ENCODE data around the gene HOXA3.

HOXA3 gene

DNA sequence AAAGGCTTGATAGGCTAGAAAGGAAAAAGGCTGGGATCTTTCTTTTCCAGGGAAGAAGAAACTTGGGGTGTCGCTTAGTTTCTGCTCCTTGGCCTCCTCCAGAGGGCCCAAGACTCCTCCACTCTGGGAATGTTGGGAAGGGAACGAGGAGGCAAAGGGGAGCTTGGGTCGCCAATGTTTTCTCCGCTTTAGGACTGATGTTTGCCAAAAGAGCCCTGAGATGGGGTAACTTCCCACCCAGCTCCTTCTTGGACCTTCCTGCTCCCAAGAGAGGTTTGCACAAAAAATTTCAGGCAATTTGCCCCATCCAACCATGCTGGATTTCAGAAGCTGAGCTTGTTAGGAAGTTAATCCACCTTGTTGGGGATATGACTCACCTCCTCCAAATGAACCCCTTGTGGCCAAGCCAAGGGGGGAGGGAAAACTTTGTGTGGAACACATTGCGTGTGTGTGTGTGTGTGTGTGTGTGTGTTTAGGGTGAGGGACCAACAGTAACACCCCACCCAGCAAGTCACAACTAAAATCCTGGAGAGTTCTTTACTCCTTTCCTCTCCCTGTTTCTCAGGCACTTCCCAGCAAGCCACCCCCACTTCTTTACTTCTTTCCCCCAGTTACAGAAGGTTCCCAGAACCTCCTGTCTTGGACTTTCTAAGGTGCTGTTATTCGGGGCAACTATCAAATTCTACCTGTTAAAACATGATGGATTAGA is 41.2 kb downstream of the HOXA3 start:
- H3K27ac ChIP-seq (ENCODE audit: low read depth, low read length): no peak overlapping the region
- no peak overlapping the region for H2AFZ ChIP-seq (ENCODE audit: low read length, unreplicated experiment)
- H3K79me2 ChIP-seq (ENCODE audit: control insufficient read depth, insufficient read depth, low read length, unreplicated experiment): no peaks in the 10 kb centered on the region
- H3K4me1 ChIP-seq (ENCODE audit: control insufficient read depth, insufficient read depth, low read length, unreplicated experiment): no peaks in the 10 kb centered on the region
- peaks cover 96% of the 10 kb centered on the region for H3K27me3 ChIP-seq (ENCODE audit: insufficient read depth, low read length)
- H3K4me3 ChIP-seq (ENCODE audit: low read depth, low read length): no peak overlapping the region
- H3K36me3 ChIP-seq (ENCODE audit: insufficient read depth, low read length): no peaks in the 10 kb centered on the region

DNA sequence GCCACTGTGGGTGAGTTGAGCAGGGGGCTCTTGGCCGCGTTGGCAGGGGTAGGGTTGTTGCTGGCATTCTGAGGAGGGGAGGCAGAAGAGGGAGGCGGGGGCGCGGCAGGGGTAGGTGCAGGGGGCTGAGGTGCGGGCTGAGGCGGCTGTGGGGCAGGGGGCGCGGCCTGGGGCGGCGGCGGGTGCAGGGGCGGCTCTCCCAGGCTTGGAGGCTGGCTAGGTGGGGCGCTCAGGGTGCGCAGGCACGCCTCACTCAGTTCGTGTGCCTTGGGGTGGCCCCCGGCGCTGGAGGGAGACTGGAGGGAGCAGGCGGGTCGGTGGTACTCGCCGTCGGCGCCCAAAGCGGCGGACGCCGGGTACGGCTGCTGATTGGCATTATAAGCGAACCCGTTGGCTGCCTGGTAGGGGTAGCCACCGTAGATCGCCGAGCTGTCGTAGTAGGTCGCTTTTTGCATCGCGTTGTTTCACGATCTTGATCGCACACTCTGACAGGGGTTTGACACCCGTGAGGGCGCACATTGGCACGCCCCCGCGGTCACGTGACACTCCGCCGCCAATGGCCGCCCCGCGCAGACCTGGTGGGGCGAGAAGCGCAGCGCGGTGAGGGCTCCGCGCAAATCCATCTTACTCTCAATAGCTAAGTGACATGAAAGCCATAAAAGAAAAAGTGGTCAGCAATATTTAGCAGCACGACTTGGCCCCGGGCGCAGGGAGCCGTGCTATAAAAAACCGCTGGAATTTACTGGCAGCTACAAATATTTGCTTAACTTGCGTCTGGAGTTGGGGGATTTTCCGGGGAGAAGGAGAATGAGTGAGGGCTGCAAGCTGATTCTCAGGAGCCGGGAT is 42.0 kb downstream of the HOXA3 start:
- Histone ChIP-seq H3K4me3 (ENCODE audit: low read depth, low read length) (peak overlapping the region; percentile 21; the same call in 1 of the 2 replicates), H3K27me3 (ENCODE audit: insufficient read depth, low read length) (peaks cover 96% of the 10 kb centered on the region), H2AFZ (ENCODE audit: low read length, unreplicated experiment) (no peak overlapping the region), H3K27ac (ENCODE audit: low read depth, low read length) (no peak overlapping the region), H3K79me2 (ENCODE audit: control insufficient read depth, insufficient read depth, low read length, unreplicated experiment) (no peaks in the 10 kb centered on the region), H3K4me1 (ENCODE audit: control insufficient read depth, insufficient read depth, low read length, unreplicated experiment) (no peaks in the 10 kb centered on the region), H3K36me3 (ENCODE audit: insufficient read depth, low read length) (no peaks in the 10 kb centered on the region)

DNA sequence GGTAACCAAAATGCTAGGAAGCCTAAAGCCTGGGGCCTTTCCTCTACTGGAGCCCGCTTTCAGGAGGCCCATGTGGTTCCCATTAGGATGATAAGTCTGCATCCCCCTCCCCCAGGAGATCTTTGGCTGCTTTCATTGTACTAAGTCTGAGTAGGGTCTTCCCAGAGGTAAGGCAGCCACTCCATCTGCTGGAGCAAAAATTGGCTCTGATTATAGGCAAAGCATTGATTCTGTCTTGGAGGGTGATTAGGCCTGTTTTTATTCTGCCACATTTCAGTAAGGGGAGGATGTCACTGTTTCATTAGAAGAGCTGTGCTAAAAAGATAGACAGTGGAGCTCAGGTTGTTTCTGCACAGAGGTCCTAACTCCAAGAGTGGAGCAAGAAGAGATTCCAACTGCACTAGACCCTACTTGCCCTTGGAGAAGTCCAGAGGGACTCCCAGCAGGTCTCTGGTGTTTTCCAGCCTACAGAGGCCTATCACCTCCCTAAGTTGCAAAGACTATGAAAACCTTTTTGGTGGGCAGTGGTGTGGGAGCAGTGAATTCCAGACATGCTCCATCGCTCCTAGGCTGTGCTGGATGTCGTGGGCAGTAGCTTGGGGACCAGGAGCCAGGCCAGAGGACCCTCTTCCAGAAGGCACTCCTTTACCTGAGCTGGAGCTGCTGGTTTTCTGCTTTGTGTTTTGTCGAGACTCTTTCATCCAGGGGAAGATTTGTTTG is 42.8 kb downstream of the HOXA3 start:
- H3K27ac ChIP-seq (ENCODE audit: low read depth, low read length): no peak overlapping the region

DNA sequence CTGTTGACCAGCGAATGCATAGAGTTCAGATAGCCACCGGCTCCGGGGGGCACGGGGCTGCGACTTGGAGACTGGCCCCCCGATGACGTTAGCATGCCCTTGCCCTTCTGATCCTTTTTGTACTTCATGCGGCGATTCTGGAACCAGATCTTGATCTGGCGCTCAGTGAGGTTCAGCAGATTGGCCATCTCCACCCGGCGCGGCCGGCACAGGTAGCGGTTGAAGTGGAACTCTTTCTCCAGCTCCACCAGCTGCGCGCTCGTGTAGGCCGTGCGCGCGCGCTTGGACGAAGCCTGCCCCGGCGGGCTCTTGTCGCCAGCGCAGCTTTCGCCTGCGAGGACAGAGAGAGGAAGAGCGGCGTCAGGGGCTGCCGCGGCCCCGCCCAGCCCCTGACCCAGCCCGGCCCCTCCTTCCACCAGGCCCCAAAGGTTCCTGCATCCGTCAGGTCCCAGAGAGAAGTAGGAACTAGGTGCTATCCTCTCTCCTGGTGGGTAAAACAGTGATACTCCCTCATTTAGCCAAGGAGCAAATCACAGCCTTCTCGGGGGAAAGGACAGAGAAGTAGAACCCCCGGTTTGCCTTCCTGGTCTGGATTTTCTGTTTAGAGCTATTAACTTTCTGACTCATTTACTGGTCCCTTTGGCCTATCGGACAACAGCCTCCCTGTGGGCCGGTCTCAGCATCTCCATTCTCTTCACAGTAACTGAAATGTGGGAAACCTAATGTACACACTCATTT is 43.8 kb downstream of the HOXA3 start:
- peaks cover 100% of the 10 kb centered on the region for H3K27me3 ChIP-seq (ENCODE audit: insufficient read depth, low read length)
- no peak overlapping the region for H3K4me3 ChIP-seq (ENCODE audit: low read depth, low read length)
- no peaks in the 10 kb centered on the region for H3K79me2 ChIP-seq (ENCODE audit: control insufficient read depth, insufficient read depth, low read length, unreplicated experiment)

More for the DNA sequence above, 42.8 kb downstream of the HOXA3 start:
- H3K27me3 ChIP-seq (ENCODE audit: insufficient read depth, low read length): peaks cover 96% of the 10 kb centered on the region
- H3K36me3 ChIP-seq (ENCODE audit: insufficient read depth, low read length): no peaks in the 10 kb centered on the region
- H3K4me3 ChIP-seq (ENCODE audit: low read depth, low read length): no peak overlapping the region
- no peak overlapping the region for H2AFZ ChIP-seq (ENCODE audit: low read length, unreplicated experiment)
- no peaks in the 10 kb centered on the region for H3K4me1 ChIP-seq (ENCODE audit: control insufficient read depth, insufficient read depth, low read length, unreplicated experiment)
- H3K79me2 ChIP-seq (ENCODE audit: control insufficient read depth, insufficient read depth, low read length, unreplicated experiment): no peaks in the 10 kb centered on the region

DNA sequence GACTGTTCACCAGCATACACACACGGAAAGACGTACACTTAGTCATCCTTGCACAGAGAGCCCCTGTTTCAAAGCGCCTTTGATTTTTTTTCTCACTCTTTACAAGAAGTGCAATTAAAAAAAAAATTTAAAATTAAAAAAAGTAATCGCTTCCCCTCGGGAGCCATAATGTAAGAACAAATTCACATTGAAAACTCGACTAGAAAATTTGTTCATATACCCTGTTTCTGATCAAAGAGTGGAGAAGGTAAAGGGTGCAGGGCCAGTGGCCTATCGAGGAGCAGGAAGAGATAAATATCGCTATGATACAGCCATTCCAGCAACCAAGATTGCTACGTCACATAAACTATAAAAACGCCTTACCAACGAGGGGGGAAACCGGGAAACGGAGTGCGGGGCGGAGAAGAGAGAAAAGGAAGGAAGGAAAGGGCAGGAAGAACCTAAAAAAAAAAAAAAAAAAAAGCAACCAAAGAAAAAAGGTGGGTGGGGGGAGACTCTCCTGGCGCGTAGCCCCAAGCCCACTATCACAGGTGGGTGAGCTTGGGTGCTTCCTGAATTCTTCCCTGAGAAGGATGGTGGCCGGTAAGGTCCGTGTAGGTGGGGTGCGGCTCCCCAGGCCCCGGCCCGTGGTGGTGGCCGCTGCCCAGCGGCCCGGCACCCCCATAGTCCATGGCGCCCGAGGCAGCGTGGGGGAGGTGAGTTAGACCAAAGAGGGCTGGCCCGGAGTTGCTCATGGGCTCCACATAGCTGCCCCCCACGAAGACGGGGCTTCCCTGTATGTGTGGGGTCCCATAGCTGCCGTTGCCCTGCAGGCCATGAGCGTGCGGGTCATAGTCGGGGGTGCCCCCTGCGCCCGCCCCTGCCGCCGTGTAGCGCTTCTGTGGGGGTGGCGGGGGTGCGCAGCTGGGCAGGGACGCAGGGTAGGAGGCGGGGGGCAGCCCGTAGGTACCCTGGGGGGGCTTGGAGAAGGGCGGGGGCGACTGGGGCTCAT is 44.7 kb downstream of the HOXA3 start:
- Histone ChIP-seq H3K4me1 (ENCODE audit: control insufficient read depth, insufficient read depth, low read length, unreplicated experiment) (no peaks in the 10 kb centered on the region), H3K27me3 (ENCODE audit: insufficient read depth, low read length) (peaks cover 100% of the 10 kb centered on the region), H3K79me2 (ENCODE audit: control insufficient read depth, insufficient read depth, low read length, unreplicated experiment) (no peaks in the 10 kb centered on the region), H3K36me3 (ENCODE audit: insufficient read depth, low read length) (no peaks in the 10 kb centered on the region), H3K27ac (ENCODE audit: low read depth, low read length) (no peak overlapping the region), H2AFZ (ENCODE audit: low read length, unreplicated experiment) (no peak overlapping the region), H3K4me3 (ENCODE audit: low read depth, low read length) (no peak overlapping the region)

More for the DNA sequence above, 43.8 kb downstream of the HOXA3 start:
- no peaks in the 10 kb centered on the region for H3K36me3 ChIP-seq (ENCODE audit: insufficient read depth, low read length)
- H3K27ac ChIP-seq (ENCODE audit: low read depth, low read length): no peak overlapping the region
- no peak overlapping the region for H2AFZ ChIP-seq (ENCODE audit: low read length, unreplicated experiment)
- no peaks in the 10 kb centered on the region for H3K4me1 ChIP-seq (ENCODE audit: control insufficient read depth, insufficient read depth, low read length, unreplicated experiment)

DNA sequence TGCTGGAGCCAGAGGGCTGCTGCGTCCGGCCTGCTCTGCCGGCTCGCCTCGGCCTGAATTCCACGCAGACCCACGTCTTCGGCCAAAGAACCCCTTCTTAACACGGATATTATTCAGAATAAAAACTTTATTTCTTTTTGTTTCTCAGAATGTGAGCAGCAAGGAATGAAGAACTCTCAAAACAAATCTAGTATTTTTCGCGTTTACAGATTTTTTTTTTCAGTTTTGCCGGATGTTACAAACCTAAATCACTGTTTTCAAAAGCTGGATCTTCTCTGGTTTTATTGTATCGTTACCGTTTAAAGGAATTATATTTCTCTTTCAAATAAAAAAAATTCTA is 45.5 kb downstream of the HOXA3 start:
- H3K27me3 ChIP-seq (ENCODE audit: insufficient read depth, low read length): peaks cover 100% of the 10 kb centered on the region
- H2AFZ ChIP-seq (ENCODE audit: low read length, unreplicated experiment): no peak overlapping the region
- no peaks in the 10 kb centered on the region for H3K79me2 ChIP-seq (ENCODE audit: control insufficient read depth, insufficient read depth, low read length, unreplicated experiment)

DNA sequence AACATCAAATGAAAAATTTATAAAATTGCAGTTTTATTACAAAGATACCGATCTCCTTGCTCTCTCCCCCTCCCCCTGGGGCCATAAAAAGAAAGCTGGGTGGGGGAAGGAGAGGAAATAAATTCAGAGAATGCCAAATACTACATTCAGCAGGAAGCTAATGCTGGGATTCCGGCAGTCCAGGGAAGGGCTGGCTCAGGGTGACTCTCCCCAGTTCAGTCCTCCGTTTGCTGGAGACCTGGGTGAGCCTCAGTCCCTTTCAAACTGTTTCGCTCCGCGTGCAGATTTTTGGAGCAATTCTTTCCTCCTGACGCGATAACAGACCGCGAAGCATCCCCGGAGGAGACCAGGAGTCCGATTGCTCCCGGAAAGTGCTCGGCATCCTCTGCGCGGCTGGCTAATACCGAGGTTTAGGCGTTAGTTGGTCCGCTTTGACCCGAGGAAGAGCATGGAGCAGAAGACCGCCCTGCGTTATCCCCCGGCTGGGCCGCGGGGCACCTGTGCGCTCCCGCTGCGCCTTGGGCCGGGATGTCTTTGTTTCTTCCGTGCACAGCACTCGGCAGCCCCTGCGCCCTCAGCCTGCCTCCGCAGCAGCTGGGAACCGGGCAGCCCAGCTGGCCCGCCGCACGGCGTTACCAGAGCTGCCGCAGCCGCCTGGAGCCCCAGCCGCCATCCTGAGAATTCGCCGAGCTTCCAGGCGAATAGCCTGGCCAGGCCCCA is 46.0 kb downstream of the HOXA3 start:
- no peak overlapping the region for H2AFZ ChIP-seq (ENCODE audit: low read length, unreplicated experiment)
- H3K79me2 ChIP-seq (ENCODE audit: control insufficient read depth, insufficient read depth, low read length, unreplicated experiment): no peaks in the 10 kb centered on the region
- no peaks in the 10 kb centered on the region for H3K36me3 ChIP-seq (ENCODE audit: insufficient read depth, low read length)
- H3K4me1 ChIP-seq (ENCODE audit: control insufficient read depth, insufficient read depth, low read length, unreplicated experiment): no peaks in the 10 kb centered on the region
- H3K27me3 ChIP-seq (ENCODE audit: insufficient read depth, low read length): peaks cover 100% of the 10 kb centered on the region
- H3K27ac ChIP-seq (ENCODE audit: low read depth, low read length): no peak overlapping the region
- H3K4me3 ChIP-seq (ENCODE audit: low read depth, low read length): peak overlapping the region; percentile 54; the same call in 1 of the 2 replicates

More for the DNA sequence above, 45.5 kb downstream of the HOXA3 start:
- Histone ChIP-seq H3K36me3 (ENCODE audit: insufficient read depth, low read length) (no peaks in the 10 kb centered on the region), H3K4me1 (ENCODE audit: control insufficient read depth, insufficient read depth, low read length, unreplicated experiment) (no peaks in the 10 kb centered on the region), H3K27ac (ENCODE audit: low read depth, low read length) (no peak overlapping the region), H3K4me3 (ENCODE audit: low read depth, low read length) (peak overlapping the region; percentile 54; the same call in 1 of the 2 replicates)

DNA sequence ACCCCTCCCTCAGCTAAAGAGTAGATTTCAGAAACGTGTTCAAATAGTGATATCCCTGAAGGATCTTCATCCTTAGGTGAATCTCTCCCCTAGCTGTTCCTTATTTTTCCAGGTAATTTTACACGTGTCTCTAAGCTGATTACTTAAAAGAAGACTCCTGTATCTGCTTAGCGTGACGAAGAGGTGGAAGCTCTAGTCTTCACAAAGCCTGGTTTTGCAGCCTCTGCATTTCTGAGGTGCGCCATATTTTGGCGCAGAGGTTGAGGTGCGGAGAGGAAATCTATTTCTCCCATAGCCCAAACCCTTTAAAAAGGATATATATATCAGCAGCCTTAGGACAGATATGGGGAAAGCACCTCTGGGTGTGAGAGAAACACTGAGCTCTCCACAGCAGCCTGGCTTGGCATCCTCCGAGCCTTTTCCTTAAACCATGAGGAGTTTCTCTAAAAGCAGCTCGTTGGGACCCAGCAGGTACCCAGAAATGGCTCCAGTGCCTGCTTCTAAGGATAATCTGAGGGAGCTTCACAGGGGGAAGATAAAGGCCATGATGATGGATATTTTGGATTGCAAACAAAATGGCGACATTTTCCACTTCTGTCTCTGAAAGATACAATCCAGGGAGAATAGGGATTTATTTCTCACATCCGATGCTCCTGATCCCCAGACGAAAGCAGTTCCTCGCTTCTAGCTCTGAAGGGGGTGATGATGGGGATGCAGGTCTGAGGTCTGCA is 46.9 kb downstream of the HOXA3 start:
- no peak overlapping the region for H3K27ac ChIP-seq (ENCODE audit: low read depth, low read length)
- no peaks in the 10 kb centered on the region for H3K36me3 ChIP-seq (ENCODE audit: insufficient read depth, low read length)
- H3K27me3 ChIP-seq (ENCODE audit: insufficient read depth, low read length): peaks cover 100% of the 10 kb centered on the region
- no peaks in the 10 kb centered on the region for H3K79me2 ChIP-seq (ENCODE audit: control insufficient read depth, insufficient read depth, low read length, unreplicated experiment)
- H3K4me1 ChIP-seq (ENCODE audit: control insufficient read depth, insufficient read depth, low read length, unreplicated experiment): no peaks in the 10 kb centered on the region
- no peak overlapping the region for H3K4me3 ChIP-seq (ENCODE audit: low read depth, low read length)
- no peak overlapping the region for H2AFZ ChIP-seq (ENCODE audit: low read length, unreplicated experiment)

All from ACC112 (cell line).